Thyroid gland (tissue), 4 donors: ENCODE results near the gene ATXN1.

Experiments used
- CTCF ChIP-seq, 6 experiments: fragments of 200-600 bp in 3 of 6; fragments of 450-650 bp in 3 of 6; sonication (generic) in 3 of 6; IDR thresholded peaks; one replicate each; pipeline ENCODE4 v1.5.1; 2016 to 2019; ENCODE audit warnings: antibody characterized with exemption in 6 of 6, mild to moderate bottlenecking in 2 of 6, inconsistent platforms in 1 of 6, moderate library complexity in 1 of 6
- POLR2A ChIP-seq, 2 donors: fragments of 450-650 bp; IDR thresholded peaks; one replicate each; pipeline ENCODE4 v1.6.1; 2017; ENCODE audit warnings: antibody characterized with exemption in 2 of 2, mild to moderate bottlenecking in 2 of 2, moderate library complexity in 1 of 2

GRCh38 chr6:16619777-16620176 is 141.5 kb downstream of the ATXN1 start:
- TF ChIP-seq CTCF (IDR thresholded peaks at IDR 0.05): no peak
- no peak for TF ChIP-seq POLR2A (IDR thresholded peaks at IDR 0.05)
